GM21576 (cell line): Measurements from ENCODE around the gene PCP4L1.

Source experiments
- ATAC-seq: cut with Tn5 transposase; IDR thresholded peaks from one replicate; pipeline ENCODE4 v1.9.1; 2021; ENCODE audit warnings: mild to moderate bottlenecking, moderate library complexity; ENCODE audit not compliant: unreplicated experiment

PCP4L1 gene

GRCh38 chr1:161265305-161265704, 6.8 kb downstream of the PCP4L1 start:
- no peak for ATAC-seq

GRCh38 chr1:161266202-161266601, 7.7 kb downstream of the PCP4L1 start:
- no peak for ATAC-seq

GRCh38 chr1:161266836-161267235, 8.3 kb downstream of the PCP4L1 start:
- ATAC-seq = no peak

- ATAC-seq = no peak
Measured at GRCh38 chr1:161267321-161267720, 8.8 kb downstream of the PCP4L1 start.

GRCh38 chr1:161273402-161273801, 14.9 kb downstream of the PCP4L1 start:
- ATAC-seq = no peak

- no peak for ATAC-seq
Measured at GRCh38 chr1:161274874-161275273, 16.3 kb downstream of the PCP4L1 start.

GRCh38 chr1:161282991-161283390, 24.4 kb downstream of the PCP4L1 start:
- ATAC-seq = no peak

- ATAC-seq = no peak
Measured at GRCh38 chr1:161285113-161285512, 26.6 kb downstream of the PCP4L1 start.

- ATAC-seq = no peak
Measured at GRCh38 chr1:161285521-161285920, 27.0 kb downstream of the PCP4L1 start.

- ATAC-seq = no peak
Measured at GRCh38 chr1:161287482-161288054, 29.0 kb downstream of the PCP4L1 start.

GRCh38 chr1:161290779-161291178, 32.2 kb downstream of the PCP4L1 start:
- no peak for ATAC-seq

- no peak for ATAC-seq
Measured at GRCh38 chr1:161297415-161297814, 38.9 kb downstream of the PCP4L1 start.

- no peak for ATAC-seq
Measured at GRCh38 chr1:161298116-161298515, 39.6 kb downstream of the PCP4L1 start.

- ATAC-seq = no peak
Measured at GRCh38 chr1:161299347-161299746, 40.8 kb downstream of the PCP4L1 start.

GRCh38 chr1:161300478-161300877, 41.9 kb downstream of the PCP4L1 start:
- no peak for ATAC-seq

GRCh38 chr1:161304927-161305866, 46.7 kb downstream of the PCP4L1 start:
- peak; percentile 3 for ATAC-seq

- peak; percentile 75 for ATAC-seq
Measured at GRCh38 chr1:161305867-161306519, 47.4 kb downstream of the PCP4L1 start.

- no peak for ATAC-seq
Measured at GRCh38 chr1:161307230-161307768, 48.8 kb downstream of the PCP4L1 start.

GRCh38 chr1:161307892-161308638, 49.5 kb downstream of the PCP4L1 start:
- ATAC-seq = no peak

- no peak for ATAC-seq
Measured at GRCh38 chr1:161309868-161310267, 51.3 kb downstream of the PCP4L1 start, which contains the start of gene MPZ. MPZ (minus strand) TSS chr1:161309968; CDS start chr1:161309905, 63 bp downstream.
